GM21390 (cell line): ENCODE data around the gene FOSL1.
"Not testable (repeated sequence)": the region's sequence is repeated elsewhere in the genome, so short reads cannot be mapped to it uniquely, and the experiment has no call there.

Source experiments
- ATAC-seq: cut with Tn5 transposase; IDR thresholded peaks from one replicate; pipeline ENCODE4 v1.9.1; 2021; ENCODE audit not compliant: unreplicated experiment

Gene FOSL1

DNA sequence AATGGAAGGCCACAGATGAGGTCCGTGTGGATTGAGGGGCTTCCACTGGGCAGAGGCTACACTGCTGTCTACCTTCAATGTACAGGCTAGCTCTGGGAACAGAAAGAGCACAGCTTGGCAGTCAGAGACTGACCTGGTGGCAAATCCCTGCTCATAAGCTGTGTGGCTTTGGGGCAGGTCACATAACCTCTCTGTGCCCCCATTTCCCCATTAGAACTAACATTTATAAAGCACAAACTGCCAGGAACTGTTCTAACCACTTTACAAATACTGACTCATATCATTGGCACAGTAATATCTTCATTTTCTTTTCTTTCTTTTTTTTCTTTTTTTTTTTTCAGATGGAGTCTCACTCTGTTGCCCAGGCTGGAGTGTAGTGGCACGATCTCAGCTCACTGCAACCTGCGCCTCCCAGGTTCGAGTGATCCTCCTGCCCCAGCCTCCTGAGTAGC lies 3.1 kb downstream of the FOSL1 start:
- no peak for ATAC-seq

- ATAC-seq, result no peak
Observed at GRCh38 chr11:65896034-65896999, 3.9 kb downstream of the FOSL1 start.

- no peak for ATAC-seq
Observed at GRCh38 chr11:65895482-65895981, 4.7 kb downstream of the FOSL1 start.

- ATAC-seq, result no peak
Observed at GRCh38 chr11:65894034-65894591, 6.1 kb downstream of the FOSL1 start.

GRCh38 chr11:65892661-65893317 lies 7.4 kb downstream of the FOSL1 start:
- ATAC-seq, result no peak

DNA sequence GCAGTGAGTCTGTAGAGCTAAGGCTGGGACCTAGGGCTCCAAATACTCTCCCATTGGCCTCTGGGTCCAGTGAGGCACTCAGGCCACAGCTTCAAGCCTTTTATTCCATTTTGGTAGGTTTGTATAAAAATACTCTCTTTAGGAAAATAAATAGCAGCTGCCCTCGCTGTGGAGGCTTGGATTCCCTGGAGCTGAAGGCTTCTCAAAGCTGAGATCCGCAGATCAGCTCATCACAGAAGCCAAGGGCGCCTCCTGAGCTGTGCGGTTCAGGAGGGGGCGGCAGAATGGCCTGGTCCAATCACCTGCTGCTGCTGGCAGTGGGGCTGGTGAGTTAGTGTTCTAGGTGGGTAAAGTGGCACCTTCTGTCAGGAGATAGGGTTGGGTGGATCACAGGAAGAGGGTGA lies 8.0 kb downstream of the FOSL1 start:
- ATAC-seq, result not testable (repeated sequence)

DNA sequence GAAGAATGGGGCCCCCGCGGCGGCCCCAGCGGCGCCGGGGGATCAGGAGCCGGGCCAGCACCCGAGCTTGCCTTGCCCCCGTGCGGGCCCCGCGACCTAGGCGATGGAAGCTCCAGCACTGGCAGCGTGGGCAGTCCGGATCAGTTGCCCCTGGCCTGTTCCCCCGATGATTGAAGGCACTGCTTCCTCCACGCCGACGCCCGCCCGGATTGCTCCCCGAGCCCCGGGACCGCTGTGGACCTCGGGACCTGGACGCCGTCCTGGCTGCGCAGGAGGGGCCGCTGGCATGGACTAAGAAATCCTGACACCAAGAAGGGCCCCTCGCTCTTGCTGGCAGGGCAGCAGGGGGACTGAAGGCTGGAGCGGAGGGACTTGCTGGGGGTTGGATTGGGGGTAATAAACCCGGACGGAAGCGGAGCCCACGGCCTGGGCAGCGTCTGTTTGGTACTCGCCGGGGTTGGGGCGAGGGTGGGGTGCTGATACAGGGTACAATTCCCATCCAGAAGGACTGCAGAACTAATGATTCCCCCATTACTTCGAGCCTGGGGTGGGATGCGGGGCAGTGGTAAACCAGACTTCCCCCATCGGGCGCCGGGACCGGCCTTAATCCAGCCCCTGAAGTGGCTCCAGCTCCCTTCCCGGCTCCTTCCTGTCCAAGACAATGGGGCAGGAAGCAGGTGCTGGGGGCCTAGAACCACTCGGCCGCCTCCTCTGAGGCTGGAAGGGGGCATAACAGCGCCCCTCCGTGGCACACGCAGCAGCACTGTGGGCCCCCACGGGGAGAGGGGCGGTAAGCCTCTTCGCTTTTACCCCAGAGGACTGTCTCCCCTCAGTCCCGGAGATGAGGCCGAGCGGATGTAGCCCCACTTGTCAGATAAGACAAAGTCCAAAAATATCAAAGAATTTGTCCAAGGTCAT lies 8.7 kb downstream of the FOSL1 start:
- ATAC-seq, result no peak

DNA sequence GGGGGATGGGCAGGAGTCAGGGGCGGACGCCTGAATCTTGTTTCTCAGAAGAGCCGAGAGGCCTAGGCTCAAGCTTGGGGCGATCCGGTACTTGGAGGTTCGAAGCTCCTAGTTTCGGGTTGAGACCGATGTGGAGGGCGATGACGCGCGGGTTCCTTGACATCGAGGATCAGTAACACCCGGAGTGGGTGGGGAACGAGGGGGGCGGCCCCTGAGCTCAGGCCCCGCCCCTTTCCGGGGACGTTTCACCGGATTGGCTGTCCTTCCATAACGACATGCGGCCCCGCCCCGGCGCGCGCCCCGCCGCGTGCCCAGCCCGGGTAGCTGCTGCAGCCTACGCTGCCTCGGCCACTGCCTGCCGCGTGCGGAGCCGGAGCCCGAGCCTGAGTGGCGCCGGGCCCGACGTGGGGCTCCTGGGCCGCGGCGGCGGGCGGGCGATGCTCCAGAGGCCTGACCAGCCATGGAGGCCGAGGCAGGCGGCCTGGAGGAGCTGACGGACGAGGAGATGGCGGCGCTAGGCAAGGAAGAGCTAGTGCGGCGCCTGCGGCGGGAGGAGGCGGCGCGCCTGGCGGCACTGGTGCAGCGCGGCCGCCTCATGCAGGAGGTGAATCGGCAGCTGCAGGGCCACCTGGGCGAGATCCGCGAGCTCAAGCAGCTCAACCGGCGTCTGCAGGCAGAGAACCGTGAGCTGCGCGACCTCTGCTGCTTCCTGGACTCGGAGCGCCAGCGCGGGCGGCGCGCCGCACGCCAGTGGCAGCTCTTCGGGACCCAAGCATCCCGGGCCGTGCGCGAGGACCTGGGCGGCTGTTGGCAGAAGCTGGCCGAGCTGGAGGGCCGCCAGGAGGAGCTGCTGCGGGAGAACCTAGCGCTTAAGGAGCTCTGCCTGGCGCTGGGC lies 9.6 kb downstream of the FOSL1 start, which contains the start of gene CCDC85B:
Gene CCDC85B, plus strand, starts transcription at position 350 of the 895 bp plus-strand sequence. Its CDS starts 111 bp downstream, at position 461.
- peak; percentile 54 for ATAC-seq

DNA sequence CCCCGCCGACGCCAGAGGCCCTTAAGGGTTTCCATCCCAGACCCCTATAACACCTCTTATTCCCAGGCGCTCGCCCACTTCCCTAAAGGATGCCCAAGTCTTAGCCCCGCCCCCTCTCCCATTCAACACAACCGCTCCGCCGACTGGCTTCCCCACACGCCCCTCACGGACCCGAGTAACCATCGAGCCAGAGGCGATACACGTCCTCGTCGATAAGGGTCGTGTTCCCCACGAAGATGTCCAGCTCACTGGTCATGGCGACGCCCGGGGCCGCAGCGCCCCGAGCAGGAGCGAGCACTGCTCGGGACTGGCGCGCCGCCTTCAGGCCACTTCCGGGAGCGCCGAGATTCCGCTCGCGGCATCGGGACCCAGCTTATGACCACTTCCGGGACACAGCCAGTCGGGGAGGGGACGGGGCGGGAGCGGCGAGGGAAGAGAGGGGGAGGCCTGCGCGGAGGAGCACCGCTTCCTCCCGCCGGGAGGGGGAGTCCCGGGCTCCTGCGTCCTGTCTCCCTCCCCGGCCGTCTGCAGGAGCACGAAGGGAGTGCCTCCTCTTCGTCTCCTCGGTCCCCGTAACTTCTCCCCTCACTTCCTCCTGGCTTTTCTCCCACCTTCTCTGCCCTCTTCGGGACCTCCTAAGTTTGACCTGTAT lies 11.9 kb downstream of the FOSL1 start, which contains the start of gene FIBP:
Gene FIBP, minus strand, starts transcription at position 309 of the 652 bp plus-strand sequence. Its CDS starts 53 bp downstream, at position 256.
- ATAC-seq, result peak; percentile 40

DNA sequence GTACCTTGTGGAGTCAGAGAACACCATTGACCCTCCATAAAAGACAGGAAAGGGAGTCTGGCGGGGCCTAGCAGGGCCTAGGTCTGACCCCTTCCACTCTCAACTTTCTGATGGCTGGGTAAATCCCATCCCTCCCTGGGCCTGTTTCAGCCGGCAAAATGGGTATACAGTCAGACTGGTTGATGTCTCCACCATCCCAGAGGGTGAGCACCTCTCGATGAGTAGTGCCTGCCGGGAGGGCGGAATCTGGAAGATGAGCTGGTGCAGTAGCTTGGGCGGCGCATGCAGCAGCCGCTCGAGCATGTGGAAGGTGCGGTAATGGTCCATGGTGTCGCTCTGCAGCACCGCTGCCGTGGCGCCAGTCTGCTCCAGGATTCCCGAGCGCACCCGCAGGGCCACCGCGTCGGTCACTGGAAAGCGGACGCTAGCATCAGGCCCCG lies 12.4 kb downstream of the FOSL1 start:
- no peak for ATAC-seq

- no peak for ATAC-seq
Observed at GRCh38 chr11:65886826-65887722, 13.1 kb downstream of the FOSL1 start.

DNA sequence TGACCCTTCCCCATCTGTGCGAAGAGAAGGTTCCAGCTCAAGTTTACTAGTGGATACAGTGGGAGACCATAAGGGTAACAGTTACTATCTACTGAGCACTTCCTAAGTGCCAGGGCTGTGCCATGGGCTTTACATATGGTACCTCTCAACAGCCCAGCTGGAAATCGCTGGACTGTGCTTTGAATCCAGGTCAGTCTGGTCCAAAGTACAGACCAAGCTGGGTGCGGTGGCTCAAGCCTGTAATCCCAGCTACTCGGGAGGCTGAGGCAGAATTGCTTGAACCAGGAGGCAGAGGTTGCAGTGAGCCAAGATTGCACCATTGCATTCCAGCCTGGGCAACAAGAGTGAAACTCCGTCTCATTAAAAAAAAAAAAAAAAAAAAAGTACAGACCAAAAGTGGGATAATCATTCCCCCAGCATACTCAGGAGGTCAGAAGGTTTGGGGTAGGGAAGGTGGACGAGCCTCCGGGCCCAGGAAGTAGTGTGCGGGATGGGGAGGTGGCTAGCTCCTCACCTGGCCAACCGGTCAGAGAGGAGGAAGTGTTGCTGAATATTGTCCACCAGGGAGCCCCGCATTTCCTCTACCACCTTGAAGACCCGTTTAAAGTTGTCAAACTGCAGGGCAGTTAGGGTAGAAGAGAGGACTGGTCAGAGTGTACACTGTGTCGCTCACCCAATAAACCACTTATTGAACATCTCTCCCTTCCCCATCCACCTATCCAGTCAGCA lies 14.2 kb downstream of the FOSL1 start:
- no peak for ATAC-seq

DNA sequence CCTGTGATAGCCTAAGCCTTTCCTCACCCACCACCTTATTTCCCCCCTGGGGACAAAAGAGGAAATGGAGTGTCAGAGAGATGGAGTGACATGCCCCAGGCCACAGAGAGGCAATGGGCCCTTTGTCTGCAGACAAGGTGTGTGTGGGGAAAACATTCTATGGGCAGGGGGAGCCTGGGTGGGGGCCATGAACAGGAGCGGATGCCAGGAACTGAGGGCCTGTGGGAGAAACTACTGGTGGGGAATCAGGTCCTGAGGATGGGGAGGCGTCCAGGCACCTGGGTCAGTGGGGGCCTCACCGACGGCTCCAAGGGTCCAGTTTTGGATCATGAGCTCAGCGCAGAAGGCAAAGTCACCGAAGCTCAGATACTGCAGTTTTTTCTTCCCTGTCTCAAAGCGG lies 15.0 kb downstream of the FOSL1 start:
- no peak for ATAC-seq

DNA sequence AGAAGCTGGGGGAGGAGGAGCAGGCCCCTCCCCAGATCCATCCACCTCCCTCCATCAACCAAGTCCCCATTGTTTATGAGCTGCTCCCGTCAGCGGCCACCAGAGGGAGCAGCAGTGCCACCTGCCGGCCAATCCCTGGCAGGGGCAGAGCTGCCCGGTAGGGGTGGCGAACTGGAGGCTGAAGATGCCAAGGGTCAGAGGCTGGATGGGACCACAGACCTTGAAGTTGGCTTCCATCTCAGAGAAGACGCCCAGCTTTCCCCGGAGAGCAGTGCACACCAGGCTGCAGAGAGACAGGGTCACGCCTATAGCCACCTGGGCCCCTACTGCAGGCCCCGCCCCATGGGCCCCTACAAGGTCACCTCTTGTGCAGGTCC lies 15.5 kb downstream of the FOSL1 start:
- ATAC-seq, result no peak

- no peak for ATAC-seq
Observed at GRCh38 chr11:65883786-65884715, 16.1 kb downstream of the FOSL1 start.
